H9 (cell line): ENCODE measurements around the gene SCN1B. TPM values are rescaled to one million over a fixed set of nuclear protein-coding genes. Genes with fewer than 3 reads are reported as not detected.

Source experiments
- DNase-seq: peaks from one replicate; pipeline ENCODE4 v3.0.0-alpha.2; 2017
- H2AFZ ChIP-seq: one replicate; pipeline ENCODE4 v1.6.1; 2013; ENCODE audit warnings: mild to moderate bottlenecking, low read length, control low read depth, moderate library complexity
- H2AK5ac ChIP-seq: 2 replicates; pipeline ENCODE4 v1.6.1; 2013; ENCODE audit warnings: low read length, control low read depth, mixed read lengths; ENCODE audit not compliant: insufficient read length
- H2BK120ac ChIP-seq: one replicate; pipeline ENCODE4 v1.6.1; 2013; ENCODE audit warnings: low read depth, mild to moderate bottlenecking, low read length, control low read depth, inconsistent platforms; ENCODE audit not compliant: poor library complexity, severe bottlenecking
- H2BK12ac ChIP-seq: 2 replicates; pipeline ENCODE4 v1.6.1; 2013; ENCODE audit warnings: low read length, control low read depth, mixed read lengths, low read depth; ENCODE audit not compliant: insufficient read length
- H2BK15ac ChIP-seq: 2 replicates; pipeline ENCODE4 v1.6.1; 2013; ENCODE audit warnings: low read depth, low read length, control low read depth
- H2BK20ac ChIP-seq: one replicate; pipeline ENCODE4 v1.6.1; 2013; ENCODE audit warnings: low read depth, mild to moderate bottlenecking, low read length, control low read depth, inconsistent platforms; ENCODE audit not compliant: poor library complexity, severe bottlenecking
- H2BK5ac ChIP-seq: 2 replicates; pipeline ENCODE4 v1.6.1; 2013; ENCODE audit warnings: low read length, control low read depth, mixed read lengths; ENCODE audit not compliant: insufficient read length
- H3K14ac ChIP-seq: 2 replicates; pipeline ENCODE4 v1.6.1; 2013; ENCODE audit warnings: low read length, control low read depth; ENCODE audit not compliant: insufficient read depth
- H3K18ac ChIP-seq: 2 replicates; pipeline ENCODE4 v1.6.1; 2013; ENCODE audit warnings: low read depth, mild to moderate bottlenecking, mixed read lengths, low read length, control low read depth; ENCODE audit not compliant: insufficient read length
- H3K23ac ChIP-seq: 2 replicates; pipeline ENCODE4 v1.6.1; 2013; ENCODE audit warnings: low read length, control low read depth, mixed read lengths, low read depth; ENCODE audit not compliant: insufficient read length
- H3K23me2 ChIP-seq: 2 replicates; pipeline ENCODE4 v1.6.1; 2013; ENCODE audit warnings: low read depth, mild to moderate bottlenecking, mixed read lengths, low read length, control low read depth; ENCODE audit not compliant: insufficient read length, poor library complexity, severe bottlenecking
- H3K27ac ChIP-seq: 2 replicates; pipeline ENCODE4 v1.5.1; 2013; ENCODE audit warnings: low read length, control low read depth, mixed read lengths, low read depth; ENCODE audit not compliant: insufficient read length
- H3K27me3 ChIP-seq: 2 replicates; pipeline ENCODE4 v1.6.1; 2013; ENCODE audit warnings: low read length, control low read depth, inconsistent platforms; ENCODE audit not compliant: insufficient read depth
- H3K4ac ChIP-seq: 2 replicates; pipeline ENCODE4 v1.6.1; 2013; ENCODE audit warnings: low read depth, mild to moderate bottlenecking, control low read depth, inconsistent platforms, low read length, moderate library complexity
- H3K4me1 ChIP-seq: 2 replicates; pipeline ENCODE4 v1.6.1; 2013; ENCODE audit warnings: low read length, control low read depth, inconsistent platforms; ENCODE audit not compliant: insufficient read depth
- H3K4me2 ChIP-seq: 2 replicates; pipeline ENCODE4 v1.6.1; 2013; ENCODE audit warnings: low read length, control low read depth, mixed read lengths; ENCODE audit not compliant: insufficient read length, insufficient read depth
- H3K56ac ChIP-seq: 2 replicates; pipeline ENCODE4 v1.6.1; 2013; ENCODE audit warnings: low read depth, mild to moderate bottlenecking, mixed read lengths, low read length, control low read depth; ENCODE audit not compliant: insufficient read length
- H3K79me1 ChIP-seq: 2 replicates; pipeline ENCODE4 v1.6.1; 2013; ENCODE audit warnings: low read depth, mild to moderate bottlenecking, moderate library complexity, low read length, control low read depth, inconsistent platforms; ENCODE audit not compliant: insufficient read depth, poor library complexity, severe bottlenecking
- H3K79me2 ChIP-seq: 2 replicates; pipeline ENCODE4 v1.6.1; 2013; ENCODE audit warnings: low read length, control low read depth, inconsistent platforms; ENCODE audit not compliant: insufficient read depth
- H3K9ac ChIP-seq: 2 replicates; pipeline ENCODE4 v1.6.1; 2013; ENCODE audit warnings: low read length, control low read depth, mixed read lengths; ENCODE audit not compliant: insufficient read length; ENCODE audit errors: extremely low read depth
- H3K9me3 ChIP-seq: one replicate; pipeline ENCODE4 v1.6.1; 2013; ENCODE audit warnings: low read depth, low read length, inconsistent platforms; ENCODE audit not compliant: control insufficient read depth
- H3T11ph ChIP-seq: one replicate; pipeline ENCODE4 v1.6.1; 2013; ENCODE audit warnings: mild to moderate bottlenecking, low read length, control low read depth, inconsistent platforms
- H4K20me1 ChIP-seq: one replicate; pipeline ENCODE4 v1.6.1; 2013; ENCODE audit not compliant: control insufficient read depth, insufficient read length, insufficient read depth
- H4K5ac ChIP-seq: 2 replicates; pipeline ENCODE4 v1.6.1; 2013; ENCODE audit warnings: low read depth, mild to moderate bottlenecking, mixed read lengths, low read length, control low read depth; ENCODE audit not compliant: insufficient read length
- H4K8ac ChIP-seq: replicated peaks from 2 replicates; pipeline ENCODE4 v1.6.1; 2013; ENCODE audit warnings: low read length, control low read depth, mixed read lengths, low read depth; ENCODE audit not compliant: insufficient read length
- H4K91ac ChIP-seq: 2 replicates; pipeline ENCODE4 v1.6.1; 2013; ENCODE audit warnings: low read depth, mild to moderate bottlenecking, moderate library complexity, mixed read lengths, low read length, control low read depth; ENCODE audit not compliant: insufficient read length
- H3K27ac Mint-ChIP-seq, 3 experiments: 2 replicates in 2 of 3; 3 replicates in 1 of 3; pipeline ENCODE4 v1.8.0; 2020 to 2021; ENCODE audit warnings: mixed read lengths in 3 of 3, mild to moderate bottlenecking in 1 of 3, moderate library complexity in 1 of 3
- H3K27me3 Mint-ChIP-seq: 2 replicates; pipeline ENCODE4 v1.8.0; 2021; ENCODE audit warnings: low read depth, mild to moderate bottlenecking, moderate library complexity, mixed read lengths
- H3K36me3 Mint-ChIP-seq, 3 experiments: 2 replicates in 2 of 3; 3 replicates in 1 of 3; pipeline ENCODE4 v1.8.0; 2020 to 2021; ENCODE audit warnings: low read depth in 3 of 3, mixed read lengths in 3 of 3; ENCODE audit not compliant: insufficient read depth in 1 of 3
- H3K4me1 Mint-ChIP-seq, 2 experiments: 2 replicates each; pipeline ENCODE4 v1.8.0; 2020; ENCODE audit warnings: mixed read lengths in 2 of 2
- H3K4me3 Mint-ChIP-seq, 2 experiments: 2 replicates in 1 of 2; 3 replicates in 1 of 2; pipeline ENCODE4 v1.8.0; 2020 to 2021; ENCODE audit warnings: mild to moderate bottlenecking in 2 of 2, mixed read lengths in 2 of 2, moderate library complexity in 1 of 2
- H3K9me3 Mint-ChIP-seq, 2 experiments: 2 replicates in 1 of 2; 3 replicates in 1 of 2; pipeline ENCODE4 v1.8.0; 2020; ENCODE audit warnings: mild to moderate bottlenecking in 2 of 2, mixed read lengths in 2 of 2, moderate library complexity in 1 of 2
- CTCF ChIP-seq: fragments of 200-600 bp; sonication (generic); conservative IDR thresholded peaks from 3 replicates; pipeline ENCODE4 v1.8.0; 2021; ENCODE audit warnings: antibody characterized with exemption, mild to moderate bottlenecking
- WGBS: extraction: QIAGEN DNeasy Blood & Tissue Kit; methylation state at CpG from one replicate; pipeline ENCODE4 v1.1.7; 2013; ENCODE audit warnings: missing lambda C conversion rate, low lambda C conversion rate, mixed read lengths; ENCODE audit not compliant: insufficient read length; ENCODE audit errors: extremely low coverage; 5-methylcytosine and 5-hydroxymethylcytosine counted together
- total RNA-seq: library from RNA; stranded (reverse); gene quantifications from 2 replicates; pipeline ENCODE4 v1.2.1, GENCODE V29; 2021

The SCN1B gene
- total RNA-seq, 1 experiment from 2014 or later: 3.8 TPM

- Histone ChIP-seq H2AFZ (no peak overlapping the region), H3K27me3 (no peaks in the 10 kb centered on the region), H3K9ac (no peak overlapping the region), H3K23ac (no peak overlapping the region), H3K18ac (no peak overlapping the region), H2BK20ac (no peak overlapping the region), H3K14ac (no peak overlapping the region; the same call in 1 of the 2 replicates), H2BK15ac (no peak overlapping the region), H3K23me2 (no peaks in the 10 kb centered on the region), H3K9me3 (no peaks in the 10 kb centered on the region), H3K4me1 (peaks cover 1% of the 10 kb centered on the region; the same call in 1 of the 2 replicates), H3K4me2 (no peak overlapping the region), H2BK120ac (no peak overlapping the region), H2AK5ac (no peak overlapping the region), H4K5ac (no peak overlapping the region), H2BK5ac (no peak overlapping the region), H3K4ac (no peak overlapping the region), H3K56ac (no peak overlapping the region), H3T11ph (no peak overlapping the region), H3K79me2 (no peaks in the 10 kb centered on the region), H2BK12ac (no peak overlapping the region), H4K8ac (no peak overlapping the region), H3K27ac (no peak overlapping the region), H3K79me1 (no peaks in the 10 kb centered on the region), H4K20me1 (no peaks in the 10 kb centered on the region), H4K91ac (no peak overlapping the region)
- no peak for DNase-seq
- Mint-ChIP-seq H3K27ac (no peak overlapping the region), H3K27me3 (peaks cover 6% of the 10 kb centered on the region), H3K4me1 (peaks cover under 1 to 7% of the 10 kb centered on the region in 2 experiments), H3K36me3 (no peaks in the 10 kb centered on the region; a peak in 1 of 7 replicates), H3K4me3 (no peak overlapping the region), H3K9me3 (peaks cover 3 to 4% of the 10 kb centered on the region in 2 experiments; a peak in 3 of 5 replicates)
- TF ChIP-seq CTCF: no peak
- no CpG with 5 or more reads among the region's 21 CpGs for WGBS
These were observed 44.3 kb downstream of the SCN1B start for GRCh38 chr19:35074426-35075201.
